ENCODE results near the gene PAQR5.
"Not testable (repeated sequence)": the region's sequence is repeated elsewhere in the genome, so short reads cannot be mapped to it uniquely, and the experiment has no call there.

Gene PAQR5

DNA sequence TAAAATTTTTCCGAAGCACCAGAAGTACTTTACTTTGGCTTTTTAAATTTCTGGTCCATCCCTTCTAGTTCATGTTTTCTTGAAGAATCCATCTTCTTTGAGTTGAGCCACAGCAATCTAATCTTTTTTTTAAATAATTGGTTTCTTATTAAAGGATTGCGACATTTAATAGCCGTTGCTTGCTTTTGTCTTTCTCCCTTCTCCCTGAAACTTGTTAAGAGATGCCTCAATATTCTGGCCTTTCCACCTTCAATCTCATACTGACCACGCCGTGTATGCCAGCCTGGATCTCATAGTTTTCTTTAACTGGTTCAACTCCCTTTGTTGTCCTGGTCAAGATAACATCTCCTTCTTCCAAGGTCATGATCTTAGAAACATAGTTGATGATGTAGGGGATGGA lies 135.5 kb downstream of the PAQR5 start:
- no peak for DNase-seq

DNA sequence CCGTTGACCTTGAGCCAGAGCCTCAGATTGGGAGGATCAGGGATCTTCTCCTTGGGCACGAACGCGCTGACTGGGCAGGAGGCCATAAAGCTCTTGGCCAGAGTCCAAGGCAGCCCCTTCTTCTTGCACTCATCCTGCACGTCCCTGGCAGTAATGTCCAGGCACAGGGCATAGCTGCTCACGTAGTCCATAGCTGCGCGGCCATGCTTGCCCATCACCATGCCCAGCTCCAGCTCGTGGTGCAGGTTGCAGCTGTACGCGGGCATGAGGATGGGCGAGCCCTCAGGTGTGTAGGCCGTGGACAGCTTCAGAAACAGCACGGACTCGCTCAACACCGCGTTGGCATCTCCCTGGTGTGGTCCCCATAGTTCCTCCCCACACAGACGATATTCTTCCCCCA lies 136.0 kb downstream of the PAQR5 start:
- DNase-seq: no peak

DNA sequence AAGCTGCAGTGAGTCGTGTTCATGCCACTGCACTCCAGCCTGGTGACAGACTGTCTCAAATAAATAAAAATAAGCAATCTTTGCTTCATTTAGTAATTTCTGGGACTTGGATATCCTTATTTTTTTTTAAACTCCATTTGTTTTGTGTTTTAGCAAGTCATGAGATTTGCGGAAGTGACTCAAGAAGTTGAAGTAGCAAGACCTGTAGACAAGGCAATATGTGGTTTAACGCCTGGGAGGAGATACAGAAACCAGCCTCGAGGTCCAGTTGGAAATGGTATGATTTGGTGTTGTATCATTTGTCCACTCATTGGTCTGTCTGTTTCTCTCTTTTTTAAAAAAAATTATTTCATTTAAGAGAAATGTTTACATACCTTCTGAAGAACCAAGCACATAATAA lies 137.3 kb downstream of the PAQR5 start:
- DNase-seq: peak; percentile 44

DNA sequence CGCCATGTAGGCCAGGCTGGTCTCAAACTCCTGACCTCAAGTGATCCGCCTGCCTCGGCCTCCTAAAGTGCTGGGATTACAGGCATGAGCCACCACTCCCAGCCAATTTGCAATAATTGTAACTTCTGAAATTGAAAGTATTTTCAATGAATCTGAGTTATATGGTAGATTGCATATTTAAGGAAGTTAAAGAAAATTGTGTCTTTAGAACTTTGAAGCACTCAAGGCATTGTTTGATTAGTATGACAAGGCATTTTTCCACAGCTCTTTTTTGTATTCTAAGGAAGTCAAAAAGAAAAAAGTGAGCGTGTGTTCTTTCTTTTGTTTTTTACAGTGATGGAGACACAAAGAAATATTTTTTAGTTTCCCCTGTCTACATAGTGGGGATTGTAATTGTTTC lies 138.2 kb downstream of the PAQR5 start:
- peak; percentile 49 for DNase-seq

DNA sequence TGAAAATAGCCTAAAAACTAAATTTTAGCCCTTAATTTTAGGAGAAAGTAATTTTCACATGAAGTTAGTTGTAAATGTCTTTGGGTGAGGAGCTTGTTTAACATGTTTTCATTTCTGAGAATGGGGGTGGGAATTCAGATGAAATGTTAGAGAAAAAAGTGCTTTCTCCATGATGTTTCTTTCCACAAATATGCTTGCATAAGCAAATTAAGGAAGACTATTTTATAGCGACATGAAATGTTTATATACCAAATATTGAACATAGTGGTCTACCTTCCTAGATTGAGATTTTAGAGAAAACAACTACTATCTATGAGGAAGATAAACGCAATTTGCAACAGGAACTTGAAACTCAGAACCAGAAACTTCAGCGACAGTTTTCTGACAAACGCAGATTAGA lies 140.9 kb downstream of the PAQR5 start:
- peak; percentile 12 for DNase-seq

DNA sequence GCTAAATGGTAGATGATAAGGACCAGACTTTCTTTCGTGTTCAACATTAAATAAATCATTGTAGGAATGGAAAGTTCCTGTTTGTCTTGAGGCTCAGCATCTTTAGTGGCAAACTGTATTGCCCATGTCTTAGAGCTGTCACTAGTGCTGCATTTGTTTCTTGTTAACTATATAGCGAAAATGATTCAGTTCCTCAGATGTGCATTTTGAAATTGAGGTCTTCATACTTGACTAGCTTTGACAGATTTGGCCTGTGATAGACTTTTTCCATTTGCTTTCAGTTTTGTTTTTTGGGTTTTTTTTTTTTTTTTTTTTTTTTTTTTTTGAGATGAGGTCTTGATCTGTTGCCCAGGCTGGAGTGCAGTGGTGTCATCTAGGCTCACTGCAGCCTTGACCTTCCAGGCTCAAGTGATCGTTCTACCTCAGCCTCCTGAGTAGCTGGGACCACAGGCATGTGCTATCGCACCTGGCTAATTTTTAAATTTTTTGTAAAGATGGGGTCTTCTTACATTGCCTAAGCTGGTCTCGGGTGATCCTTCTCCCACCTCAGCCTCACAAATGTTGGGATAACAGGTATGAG lies 144.4 kb downstream of the PAQR5 start:
- peak; percentile 34 for DNase-seq

DNA sequence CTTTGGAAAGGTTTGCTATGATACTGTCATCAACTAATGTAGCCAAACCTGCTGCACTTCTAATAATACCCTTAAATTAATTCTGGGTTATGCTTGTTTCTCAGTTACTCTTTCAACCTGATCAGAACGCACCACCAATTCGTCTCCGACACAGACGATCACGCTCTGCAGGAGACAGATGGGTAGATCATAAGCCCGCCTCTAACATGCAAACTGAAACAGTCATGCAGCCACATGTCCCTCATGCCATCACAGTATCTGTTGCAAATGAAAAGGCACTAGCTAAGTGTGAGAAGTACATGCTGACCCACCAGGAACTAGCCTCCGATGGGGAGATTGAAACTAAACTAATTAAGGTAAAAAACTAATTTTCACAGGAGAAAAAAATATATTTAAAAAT lies 146.0 kb downstream of the PAQR5 start:
- DNase-seq: no peak

DNA sequence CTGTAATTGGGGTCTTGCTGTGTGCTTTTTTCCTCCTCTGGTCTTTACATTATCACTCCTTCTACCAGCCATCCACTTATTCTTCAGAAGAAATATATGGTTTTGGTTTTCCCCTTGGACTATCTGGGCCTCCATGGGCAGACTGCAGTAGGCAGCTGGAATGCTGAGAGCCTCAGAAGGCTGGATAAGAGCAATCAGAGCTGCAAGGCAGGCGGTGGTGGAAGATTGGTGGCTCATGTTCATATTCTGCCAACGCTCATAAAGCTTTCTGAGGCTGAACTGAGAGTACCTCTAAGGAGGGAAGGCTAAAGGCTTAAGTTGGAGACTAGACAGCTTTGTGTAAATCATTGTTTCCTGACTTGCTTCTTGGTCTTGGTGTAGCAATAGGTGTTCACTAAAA lies 148.2 kb downstream of the PAQR5 start:
- DNase-seq: no peak

DNA sequence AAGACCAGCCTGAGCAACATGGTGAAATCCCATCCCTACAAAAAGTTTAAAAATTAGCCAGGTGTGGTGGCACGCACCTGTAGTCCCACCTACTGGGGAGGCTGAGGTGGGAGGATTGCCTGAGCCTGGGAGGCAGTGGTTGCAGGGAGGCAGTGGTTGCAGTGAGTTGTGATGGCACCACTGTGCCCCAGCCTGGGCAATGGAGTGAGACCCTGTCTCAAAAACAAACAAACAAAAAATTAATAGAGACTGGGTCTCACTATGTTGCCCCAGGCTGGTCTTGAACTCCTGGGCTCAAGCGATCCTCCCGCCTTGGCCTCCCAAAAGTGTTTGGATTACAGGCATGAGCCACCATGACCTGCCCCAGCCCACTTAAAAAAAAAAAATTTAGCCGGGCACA lies 151.5 kb downstream of the PAQR5 start:
- DNase-seq: not testable (repeated sequence)

DNA sequence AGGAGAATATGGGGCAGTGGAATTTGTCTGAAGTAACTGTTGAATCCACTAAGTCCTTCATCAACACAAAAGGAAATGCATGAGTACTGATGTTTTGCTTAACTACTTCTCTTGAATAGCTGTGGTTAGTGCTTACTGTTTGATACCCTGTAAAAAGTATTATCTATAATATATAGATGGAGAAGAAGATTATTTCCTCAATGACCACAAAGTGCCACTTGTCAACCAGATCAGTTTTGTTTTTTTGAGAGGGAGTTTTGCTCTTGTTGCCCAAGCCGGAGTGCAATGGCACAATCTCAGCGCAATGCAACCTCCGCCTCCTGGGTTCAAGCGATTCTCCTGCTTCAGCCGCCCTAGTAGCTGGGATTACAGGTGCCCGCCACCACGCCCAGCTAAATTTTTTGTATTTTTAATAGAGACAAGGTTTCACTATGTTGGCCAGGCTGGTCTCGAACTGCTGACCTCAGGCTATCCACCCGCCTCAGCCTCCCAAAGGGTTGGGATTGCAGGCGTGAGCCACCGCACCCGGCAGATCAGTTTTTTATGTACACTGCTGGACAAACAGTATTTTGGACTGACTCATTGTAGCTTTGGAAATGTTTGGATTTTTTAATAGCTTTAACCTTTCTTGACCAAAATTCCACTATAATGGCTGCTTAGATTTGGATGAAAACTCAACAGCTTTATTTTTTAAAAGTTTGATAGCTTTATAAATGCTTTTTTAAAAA lies 152.4 kb downstream of the PAQR5 start:
- DNase-seq: no peak

DNA sequence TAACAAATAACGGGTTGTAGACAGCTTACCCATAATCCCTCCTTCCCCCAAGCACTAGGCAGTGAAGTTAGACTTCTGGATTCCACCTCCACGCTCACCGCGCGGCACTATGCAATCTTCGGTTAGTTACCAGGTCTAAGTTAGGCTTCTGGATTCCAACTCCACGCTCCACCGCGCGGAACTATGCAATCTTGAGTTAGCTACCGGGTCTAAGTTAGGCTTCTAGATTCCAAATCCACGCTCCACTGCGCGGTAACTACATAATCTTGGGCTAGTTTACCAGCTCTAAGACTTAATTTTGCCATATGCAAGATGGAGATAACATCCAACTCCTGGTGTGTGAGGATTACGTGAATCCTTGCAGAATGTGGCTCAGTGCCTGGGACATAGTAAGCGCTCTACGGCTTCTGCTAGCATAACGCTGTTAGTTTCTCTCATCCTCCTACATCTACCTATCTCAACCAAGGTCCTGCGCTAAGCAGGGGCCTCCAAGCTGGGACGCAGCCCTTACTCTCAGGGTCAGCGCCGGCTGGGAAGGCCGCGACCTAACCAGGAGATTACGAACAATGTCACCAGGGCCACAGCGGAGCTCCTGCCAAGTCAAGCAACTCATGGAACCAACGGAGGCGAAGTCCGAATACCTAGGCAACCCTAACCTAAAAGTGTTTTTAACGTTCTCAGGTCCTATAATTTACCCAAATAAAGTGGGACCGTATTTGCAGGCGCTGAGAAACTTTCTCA lies 153.4 kb downstream of the PAQR5 start:
- no peak for DNase-seq

DNA sequence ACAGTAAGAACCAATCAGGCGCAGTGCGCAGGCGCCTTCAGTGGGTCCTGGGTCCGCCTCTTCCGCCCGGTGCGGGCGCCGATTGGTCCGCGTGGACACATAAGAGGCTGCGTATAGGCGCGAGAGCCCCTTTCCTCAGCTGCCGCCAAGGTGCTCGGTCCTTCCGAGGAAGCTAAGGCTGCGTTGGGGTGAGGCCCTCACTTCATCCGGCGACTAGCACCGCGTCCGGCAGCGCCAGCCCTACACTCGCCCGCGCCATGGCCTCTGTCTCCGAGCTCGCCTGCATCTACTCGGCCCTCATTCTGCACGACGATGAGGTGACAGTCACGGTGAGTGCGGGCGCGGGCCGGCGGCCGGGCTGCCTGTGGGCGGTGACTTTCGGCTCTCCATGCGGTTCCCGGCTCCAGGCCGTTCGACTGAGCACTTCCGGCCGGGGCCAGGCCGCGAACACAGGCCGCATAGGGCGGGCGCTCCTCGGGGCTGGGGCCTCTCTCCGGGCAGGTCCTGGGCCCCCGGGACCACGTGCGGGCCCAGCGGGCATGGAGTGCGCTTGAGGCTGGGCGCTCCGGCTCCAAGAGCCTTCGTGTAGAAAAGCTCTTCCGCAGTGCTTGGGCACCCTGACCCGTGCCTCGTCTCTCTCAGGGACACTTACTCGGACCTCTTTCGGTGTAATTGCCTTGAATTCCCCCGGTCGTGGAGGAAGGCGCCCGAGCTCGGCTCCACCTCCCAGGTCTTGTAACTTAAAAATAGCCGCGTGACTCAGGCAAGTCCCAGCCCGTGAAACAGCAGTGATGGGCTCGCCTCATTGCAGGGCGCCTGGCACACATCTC lies 154.2 kb downstream of the PAQR5 start, which contains the start of gene RPLP1:
RPLP1 (plus strand) TSS at position 127 of the 830 bp plus-strand sequence; CDS start at position 258, 131 bp downstream.
- peak; percentile 98 for DNase-seq

DNA sequence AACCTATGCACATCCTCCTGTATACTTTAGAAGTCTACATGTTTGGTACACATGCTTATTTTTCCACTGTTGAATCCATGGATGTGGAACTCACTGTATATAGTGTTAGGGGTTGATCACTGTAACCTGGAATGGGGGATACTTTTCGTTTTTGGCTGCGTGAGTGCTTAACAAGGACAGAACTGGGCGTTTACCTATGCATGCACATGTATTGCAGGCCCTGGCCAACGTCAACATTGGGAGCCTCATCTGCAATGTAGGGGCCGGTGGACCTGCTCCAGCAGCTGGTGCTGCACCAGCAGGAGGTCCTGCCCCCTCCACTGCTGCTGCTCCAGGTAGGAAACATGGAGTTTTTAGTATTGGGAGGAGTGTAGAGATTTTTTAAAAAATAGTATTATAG lies 156.2 kb downstream of the PAQR5 start:
- DNase-seq: no peak

DNA sequence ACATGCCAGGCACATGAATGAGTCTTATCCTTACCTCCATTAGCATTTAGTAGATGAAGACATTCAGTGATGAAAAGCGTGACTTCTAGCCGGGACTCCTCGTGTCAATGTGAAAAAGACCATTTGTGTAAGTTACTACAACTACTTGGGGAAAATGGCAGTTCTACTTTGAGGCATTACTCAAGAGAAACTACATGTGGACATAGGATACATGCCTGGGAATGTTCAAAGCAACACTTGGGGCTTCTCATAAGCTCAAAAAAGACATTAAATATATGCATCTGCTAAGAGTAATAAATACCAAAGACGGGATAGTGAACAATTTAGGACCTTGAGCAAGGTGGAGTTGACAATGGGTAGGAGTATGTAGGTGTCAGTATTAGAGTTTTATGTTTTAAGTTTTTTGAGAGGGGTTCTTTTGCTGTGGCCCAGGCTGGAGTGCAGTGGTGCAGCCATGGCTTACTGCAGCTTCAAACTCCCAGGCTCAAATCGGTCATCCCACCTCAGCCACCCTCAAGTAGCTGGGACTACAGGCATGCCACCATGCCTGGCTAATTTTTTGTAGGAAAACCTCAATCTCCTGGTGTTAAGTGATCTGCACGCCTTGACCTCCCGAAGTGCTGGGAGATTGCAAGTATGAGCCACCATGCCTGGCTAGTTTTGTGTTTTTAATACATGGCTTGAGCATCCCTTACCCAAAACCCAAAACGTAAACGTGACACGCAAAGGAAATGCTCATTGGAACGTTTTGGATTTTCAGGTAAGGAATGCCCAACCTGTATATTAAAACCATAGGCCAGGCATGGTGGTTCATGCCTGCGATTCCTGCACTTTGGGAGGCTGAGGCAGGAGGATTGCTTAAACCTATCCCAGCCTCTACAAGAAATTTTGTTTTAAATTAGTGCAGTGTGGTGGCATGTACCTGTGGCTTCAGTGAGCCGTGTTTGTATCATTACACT lies 157.8 kb downstream of the PAQR5 start:
- no peak for DNase-seq
